HEK293 (cell line): ENCODE measurements around the gene ISOC1.

Experiments used
- CTCF ChIA-PET: fragments of 350-600 bp; formaldehyde crosslinking; extraction: SDS; loops from one replicate; lab custom pipeline; 2021; ENCODE audit warnings: antibody characterized with exemption; lab: Yijun Ruan, JAX
- POLR2A ChIA-PET: fragments of 300-600 bp; formaldehyde crosslinking; extraction: SDS; loops from one replicate; lab custom pipeline; 2020; ENCODE audit warnings: antibody characterized with exemption, inconsistent platforms; lab: Yijun Ruan, JAX
- H3K27ac ChIP-seq: fragments of 200-500 bp; sonication (Bioruptor generic); 2 replicates; pipeline ENCODE4 v1.5.1; 2014; ENCODE audit warnings: low read depth, low read length, control low read depth, inconsistent platforms; ENCODE audit errors: extremely low read depth
- H3K36me3 ChIP-seq, 2 experiments: fragments of 200-500 bp in 1 of 2; sonication (Bioruptor generic) in 1 of 2; 1 replicate in 1 of 2; 2 replicates in 1 of 2; pipeline ENCODE4 v1.5.1; 2014 to 2017; ENCODE audit warnings: inconsistent platforms in 2 of 2, low read length in 2 of 2; ENCODE audit not compliant: control insufficient read depth in 2 of 2, insufficient read depth in 1 of 2
- H3K4me1 ChIP-seq: fragments of 200-500 bp; sonication (Bioruptor generic); 2 replicates; pipeline ENCODE4 v1.5.1; 2014; ENCODE audit warnings: mild to moderate bottlenecking, low read length, inconsistent platforms; ENCODE audit not compliant: control insufficient read depth, insufficient read depth
- H3K4me3 ChIP-seq: 2 replicates; pipeline ENCODE4 v1.5.1; 2011; ENCODE audit warnings: low read depth, mild to moderate bottlenecking, control low read depth, low read length, moderate library complexity
- H3K9me3 ChIP-seq: fragments of 200-500 bp; sonication (Bioruptor generic); 2 replicates; pipeline ENCODE4 v1.5.1; 2014; ENCODE audit warnings: low read depth, low read length, inconsistent platforms; ENCODE audit not compliant: control insufficient read depth, insufficient read depth
- OSR2 ChIP-seq: fragments of 450-650 bp; formaldehyde crosslinking; IDR thresholded peaks from 2 replicates; pipeline ENCODE4 v1.5.1; 2016; ENCODE audit warnings: missing biosample characterization, missing genetic modification characterization
- RBAK ChIP-seq: fragments of 450-650 bp; formaldehyde crosslinking; IDR thresholded peaks from 2 replicates; pipeline ENCODE4 v1.5.1; 2016; ENCODE audit warnings: missing biosample characterization, missing genetic modification characterization
- ZFP3 ChIP-seq: fragments of 450-650 bp; formaldehyde crosslinking; IDR thresholded peaks from 2 replicates; pipeline ENCODE4 v1.5.1; 2016; ENCODE audit warnings: low read depth, missing biosample characterization, missing genetic modification characterization
- ZNF138 ChIP-seq: fragments of 450-650 bp; formaldehyde crosslinking; IDR thresholded peaks from 2 replicates; pipeline ENCODE4 v1.5.1; 2016; ENCODE audit warnings: missing biosample characterization, missing genetic modification characterization, borderline replicate concordance
- ZNF140 ChIP-seq: fragments of 450-650 bp; formaldehyde crosslinking; IDR thresholded peaks from 2 replicates; pipeline ENCODE4 v1.5.1; 2016; ENCODE audit warnings: missing biosample characterization, missing genetic modification characterization
- ZNF146 ChIP-seq: fragments of 450-650 bp; formaldehyde crosslinking; IDR thresholded peaks from 2 replicates; pipeline ENCODE4 v1.5.1; 2016; ENCODE audit warnings: missing biosample characterization, missing genetic modification characterization
- ZNF16 ChIP-seq: fragments of 450-650 bp; formaldehyde crosslinking; IDR thresholded peaks from 2 replicates; pipeline ENCODE4 v1.5.1; 2016; ENCODE audit warnings: low read depth, missing biosample characterization, missing genetic modification characterization
- ZNF211 ChIP-seq: fragments of 450-650 bp; formaldehyde crosslinking; IDR thresholded peaks from 2 replicates; pipeline ENCODE4 v1.5.1; 2016; ENCODE audit warnings: low read depth, missing biosample characterization, missing genetic modification characterization
- ZNF350 ChIP-seq: fragments of 450-650 bp; formaldehyde crosslinking; IDR thresholded peaks from 2 replicates; pipeline ENCODE4 v1.5.0; 2017; ENCODE audit warnings: missing biosample characterization, mild to moderate bottlenecking, missing genetic modification characterization
- ZNF354C ChIP-seq: fragments of 450-650 bp; formaldehyde crosslinking; IDR thresholded peaks from 2 replicates; pipeline ENCODE4 v1.5.1; 2016; ENCODE audit warnings: missing biosample characterization, missing genetic modification characterization, low read depth, borderline replicate concordance
- ZNF561 ChIP-seq: fragments of 450-650 bp; IDR thresholded peaks from 2 replicates; pipeline ENCODE4 v1.5.1; 2018; ENCODE audit warnings: missing biosample characterization, missing genetic modification characterization, borderline replicate concordance
- ZNF677 ChIP-seq: fragments of 450-650 bp; IDR thresholded peaks from 2 replicates; pipeline ENCODE4 v1.5.0; 2018; ENCODE audit warnings: missing biosample characterization, mild to moderate bottlenecking, missing genetic modification characterization, moderate library complexity
- ZNF785 ChIP-seq: fragments of 450-650 bp; formaldehyde crosslinking; IDR thresholded peaks from 2 replicates; pipeline ENCODE4 v1.5.1; 2016; ENCODE audit warnings: missing biosample characterization, missing genetic modification characterization
- ZNF792 ChIP-seq: fragments of 450-650 bp; formaldehyde crosslinking; IDR thresholded peaks from 2 replicates; pipeline ENCODE4 v1.5.1; 2016; ENCODE audit warnings: missing biosample characterization, missing genetic modification characterization
- TF ChIP-seq, protein P1 (sequence below): fragments of 450-650 bp; formaldehyde crosslinking; IDR thresholded peaks from 2 replicates; pipeline ENCODE4 v1.5.1; 2017; ENCODE audit warnings: missing biosample characterization, missing genetic modification characterization
- TF ChIP-seq, protein P2 (sequence below): fragments of 450-650 bp; formaldehyde crosslinking; IDR thresholded peaks from 2 replicates; pipeline ENCODE4 v1.5.1; 2016; ENCODE audit warnings: missing biosample characterization, missing genetic modification characterization
- TF ChIP-seq, protein P3 (sequence below): IDR thresholded peaks from 2 replicates; pipeline ENCODE4 v1.6.1; 2011; ENCODE audit warnings: mild to moderate bottlenecking, low read depth, low read length, borderline replicate concordance

Gene ISOC1

GRCh38 chr5:129046151-129046550 is 48.4 kb upstream of the ISOC1 start:
- H3K4me1 ChIP-seq, result no peaks in the 10 kb centered on the region
- H3K36me3 ChIP-seq, result no peaks in the 10 kb centered on the region
- ChIA-PET CTCF (no interaction called here), POLR2A (no interaction called here)
- no peak overlapping the region for H3K27ac ChIP-seq
- H3K4me3 ChIP-seq, result no peak overlapping the region
- TF ChIP-seq ZNF792 (tag by site-specific recombination), result no peak
- H3K9me3 ChIP-seq, result no peaks in the 10 kb centered on the region

DNA sequence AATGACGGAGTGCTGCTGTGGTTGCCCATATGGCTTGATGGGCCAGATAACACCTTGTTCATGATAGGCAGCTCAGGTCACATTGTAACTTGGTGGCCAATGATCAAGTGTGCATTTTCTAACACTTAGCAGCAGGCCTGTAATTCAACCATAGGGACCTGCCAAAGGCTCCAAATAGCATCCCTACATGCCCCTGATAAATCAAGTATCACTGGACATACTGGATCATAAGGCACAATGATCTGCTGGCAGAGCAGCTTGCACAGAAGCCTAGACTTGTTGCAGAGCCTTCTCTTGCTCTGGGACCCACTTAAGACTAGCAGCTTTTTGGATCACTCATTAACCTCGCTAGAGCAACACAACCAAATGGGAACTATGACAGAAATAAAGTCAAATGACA is 46.0 kb upstream of the ISOC1 start:
- no peak overlapping the region for H3K4me3 ChIP-seq
- ChIA-PET CTCF (no interaction called here), POLR2A (no interaction called here)
- no peaks in the 10 kb centered on the region for H3K9me3 ChIP-seq
- H3K27ac ChIP-seq, result no peak overlapping the region
- TF ChIP-seq ZNF677 (tag by site-specific recombination) (peak; percentile 43; the same call in 1 of the 2 replicates), ZNF138 (no peak)
- no peaks in the 10 kb centered on the region for H3K36me3 ChIP-seq
- no peaks in the 10 kb centered on the region for H3K4me1 ChIP-seq

DNA sequence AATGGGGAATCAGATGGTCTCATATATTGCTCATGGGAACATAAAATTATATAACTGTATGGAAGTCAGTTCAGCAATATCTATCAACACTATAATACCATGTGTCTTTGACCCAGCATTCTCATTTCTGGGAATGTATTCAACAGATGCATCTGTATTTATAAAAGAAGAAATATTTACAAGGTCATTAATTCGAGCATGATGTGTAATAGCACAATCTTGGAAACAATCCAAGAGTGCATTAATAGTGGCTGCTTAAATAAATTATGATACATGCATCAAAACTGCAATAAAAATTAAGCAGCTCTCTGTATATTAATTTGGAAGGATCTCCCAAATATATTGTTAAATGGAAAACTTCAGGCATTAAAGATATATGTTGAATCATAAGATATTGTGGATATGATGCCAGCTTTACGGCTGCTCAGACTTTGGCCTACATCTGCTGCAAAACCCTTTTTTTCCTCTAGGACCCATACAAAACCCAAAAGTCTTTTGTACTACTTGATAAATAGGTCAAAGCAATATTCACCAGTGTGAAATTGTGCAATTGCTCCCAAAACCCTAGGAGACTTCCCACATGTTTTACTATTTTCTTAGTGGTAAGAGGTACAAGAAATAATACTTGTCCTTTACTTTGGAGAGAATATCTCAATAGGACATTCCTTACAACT is 45.3 kb upstream of the ISOC1 start:
- no peaks in the 10 kb centered on the region for H3K36me3 ChIP-seq
- ChIA-PET POLR2A (no interaction called here), CTCF (no interaction called here)
- no peaks in the 10 kb centered on the region for H3K4me1 ChIP-seq
- H3K4me3 ChIP-seq, result no peak overlapping the region
- TF ChIP-seq ZNF354C (no peak), ZNF561 (tag by site-specific recombination) (no peak), OSR2 (tag by site-specific recombination) (no peak), ZNF211 (tag by site-specific recombination) (no peak), ZNF350 (tag by site-specific recombination) (no peak), ZFP3 (tag by site-specific recombination) (no peak), RBAK (tag by site-specific recombination) (no peak), ZNF140 (tag by site-specific recombination) (no peak), ZNF785 (tag by site-specific recombination) (no peak), ZNF16 (tag by site-specific recombination) (no peak), ZNF146 (tag by site-specific recombination) (no peak)
- TF ChIP-seq, protein P1, sequence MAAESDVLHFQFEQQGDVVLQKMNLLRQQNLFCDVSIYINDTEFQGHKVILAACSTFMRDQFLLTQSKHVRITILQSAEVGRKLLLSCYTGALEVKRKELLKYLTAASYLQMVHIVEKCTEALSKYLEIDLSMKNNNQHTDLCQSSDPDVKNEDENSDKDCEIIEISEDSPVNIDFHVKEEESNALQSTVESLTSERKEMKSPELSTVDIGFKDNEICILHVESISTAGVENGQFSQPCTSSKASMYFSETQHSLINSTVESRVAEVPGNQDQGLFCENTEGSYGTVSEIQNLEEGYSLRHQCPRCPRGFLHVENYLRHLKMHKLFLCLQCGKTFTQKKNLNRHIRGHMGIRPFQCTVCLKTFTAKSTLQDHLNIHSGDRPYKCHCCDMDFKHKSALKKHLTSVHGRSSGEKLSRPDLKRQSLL (tag by site-specific recombination), result no peak
- TF ChIP-seq, protein P2, sequence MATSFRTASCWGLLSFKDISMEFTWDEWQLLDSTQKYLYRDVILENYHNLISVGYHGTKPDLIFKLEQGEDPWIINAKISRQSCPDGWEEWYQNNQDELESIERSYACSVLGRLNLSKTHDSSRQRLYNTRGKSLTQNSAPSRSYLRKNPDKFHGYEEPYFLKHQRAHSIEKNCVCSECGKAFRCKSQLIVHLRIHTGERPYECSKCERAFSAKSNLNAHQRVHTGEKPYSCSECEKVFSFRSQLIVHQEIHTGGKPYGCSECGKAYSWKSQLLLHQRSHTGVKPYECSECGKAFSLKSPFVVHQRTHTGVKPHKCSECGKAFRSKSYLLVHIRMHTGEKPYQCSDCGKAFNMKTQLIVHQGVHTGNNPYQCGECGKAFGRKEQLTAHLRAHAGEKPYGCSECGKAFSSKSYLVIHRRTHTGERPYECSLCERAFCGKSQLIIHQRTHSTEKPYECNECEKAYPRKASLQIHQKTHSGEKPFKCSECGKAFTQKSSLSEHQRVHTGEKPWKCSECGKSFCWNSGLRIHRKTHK (tag by site-specific recombination), result no peak
- TF ChIP-seq, protein P3, sequence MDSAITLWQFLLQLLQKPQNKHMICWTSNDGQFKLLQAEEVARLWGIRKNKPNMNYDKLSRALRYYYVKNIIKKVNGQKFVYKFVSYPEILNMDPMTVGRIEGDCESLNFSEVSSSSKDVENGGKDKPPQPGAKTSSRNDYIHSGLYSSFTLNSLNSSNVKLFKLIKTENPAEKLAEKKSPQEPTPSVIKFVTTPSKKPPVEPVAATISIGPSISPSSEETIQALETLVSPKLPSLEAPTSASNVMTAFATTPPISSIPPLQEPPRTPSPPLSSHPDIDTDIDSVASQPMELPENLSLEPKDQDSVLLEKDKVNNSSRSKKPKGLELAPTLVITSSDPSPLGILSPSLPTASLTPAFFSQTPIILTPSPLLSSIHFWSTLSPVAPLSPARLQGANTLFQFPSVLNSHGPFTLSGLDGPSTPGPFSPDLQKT, result no peak
- H3K27ac ChIP-seq, result no peak overlapping the region
- no peaks in the 10 kb centered on the region for H3K9me3 ChIP-seq
